Smooth muscle cell (in vitro differentiated cells): ENCODE measurements around the gene KSR1. TPM values are rescaled to one million over a fixed set of nuclear protein-coding genes. Genes with fewer than 3 reads are reported as not detected.
A peak's percentile ranks its signal among the peaks of the same experiment; 100 is the strongest.

Experiments used
- DNase-seq: peaks from one replicate; lab custom pipeline; 2025; ENCODE audit not compliant: unreplicated experiment; lab: John Stamatoyannopoulos, UW
- H2AFZ ChIP-seq: fragments of 200-600 bp; sonication (generic); 2 replicates; pipeline ENCODE4 v1.6.0; 2016; ENCODE audit warnings: antibody characterized with exemption, low read depth, mild to moderate bottlenecking
- H3F3A ChIP-seq: fragments of 200-600 bp; sonication (generic); 2 replicates; pipeline ENCODE4 v1.6.0; 2017; ENCODE audit warnings: antibody characterized with exemption, low read depth
- H3K27ac ChIP-seq: fragments of 200-600 bp; sonication (generic); 2 replicates; pipeline ENCODE4 v1.5.1; 2016; ENCODE audit warnings: low read depth, mild to moderate bottlenecking
- H3K27me3 ChIP-seq: fragments of 200-600 bp; sonication (generic); 2 replicates; pipeline ENCODE4 v1.6.1; 2016; ENCODE audit warnings: low read depth, mild to moderate bottlenecking
- H3K36me3 ChIP-seq: fragments of 200-600 bp; sonication (generic); 2 replicates; pipeline ENCODE4 v1.5.1; 2016; ENCODE audit warnings: low read depth
- H3K4me1 ChIP-seq: fragments of 200-600 bp; sonication (generic); 2 replicates; pipeline ENCODE4 v1.5.1; 2016; ENCODE audit warnings: low read depth
- H3K4me2 ChIP-seq: fragments of 200-600 bp; sonication (generic); 2 replicates; pipeline ENCODE4 v1.6.0; 2016; ENCODE audit warnings: mild to moderate bottlenecking
- H3K4me3 ChIP-seq: fragments of 200-600 bp; sonication (generic); 2 replicates; pipeline ENCODE4 v1.5.1; 2016; ENCODE audit warnings: mild to moderate bottlenecking
- H3K79me2 ChIP-seq: fragments of 200-600 bp; sonication (generic); 2 replicates; pipeline ENCODE4 v1.6.0; 2016; ENCODE audit warnings: low read depth, mild to moderate bottlenecking
- H3K9ac ChIP-seq: fragments of 200-600 bp; sonication (generic); 2 replicates; pipeline ENCODE4 v1.6.0; 2016; ENCODE audit warnings: low read depth
- H3K9me3 ChIP-seq: fragments of 200-600 bp; sonication (generic); replicated peaks from 2 replicates; pipeline ENCODE4 v1.5.1; 2016; ENCODE audit warnings: low read depth
- H4K20me1 ChIP-seq: fragments of 200-600 bp; sonication (generic); 2 replicates; pipeline ENCODE4 v1.6.0; 2016; ENCODE audit warnings: low read depth
- WGBS: methylation state at CpG from one replicate; pipeline ENCODE4 v1.1.7; 2016; ENCODE audit warnings: low lambda C conversion rate; 5-methylcytosine and 5-hydroxymethylcytosine counted together
- polyA plus RNA-seq: library from polyadenylated mRNA; unstranded; fragments of >200 nt; fragmentation: Nextera tagmentation; extraction: Ambion mirVana; gene quantifications from 2 replicates; pipeline ENCODE4 v1.2.1, GENCODE V29; 2016
- total RNA-seq: library from RNA; depleted of rRNA; stranded (reverse); fragments of >200 nt; gene quantifications from 2 replicates; pipeline ENCODE4 v1.2.3, GENCODE V29; 2014
- TF ChIP-seq, protein P1 (sequence below): fragments of 200-600 bp; sonication (generic); IDR thresholded peaks from 2 replicates; pipeline ENCODE4 v1.5.1; 2017; ENCODE audit warnings: borderline replicate concordance, mild to moderate bottlenecking, antibody characterized with exemption; ENCODE audit not compliant: insufficient read depth, poor library complexity, severe bottlenecking

Gene KSR1
- total and polyA plus RNA-seq, 2 experiments from 2014 or later, result 40.4 to 65.1 TPM

DNA sequence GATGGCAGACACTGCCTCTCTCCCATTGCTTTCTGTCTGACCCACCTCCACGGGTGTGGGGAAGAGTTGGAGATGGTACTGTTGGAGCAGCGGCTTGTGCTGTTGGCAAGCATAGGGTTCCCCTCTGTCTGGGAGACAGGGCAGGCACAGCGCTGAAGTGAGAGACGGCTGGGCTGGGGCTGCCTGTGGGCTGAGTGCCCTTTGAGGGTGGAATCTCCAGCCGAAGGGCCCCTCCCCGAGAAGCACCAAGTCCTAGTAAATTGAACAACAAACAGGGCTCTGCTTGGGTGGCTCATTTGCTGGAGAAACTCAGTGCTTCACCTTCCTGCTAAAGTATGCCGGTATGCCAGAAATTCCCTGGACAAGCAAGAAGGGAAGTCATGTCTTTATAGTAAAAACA is 79.7 kb downstream of the KSR1 start:
- H3K9ac ChIP-seq, result peak overlapping the region; percentile 23
- H4K20me1 ChIP-seq, result peaks cover 60% of the 10 kb centered on the region
- no peak overlapping the region for H2AFZ ChIP-seq
- H3K4me2 ChIP-seq, result peak overlapping the region; percentile 65
- peak overlapping the region; percentile 89 for H3K27ac ChIP-seq
- H3K79me2 ChIP-seq, result peaks cover 82% of the 10 kb centered on the region
- H3F3A ChIP-seq, result peaks cover 60% of the 10 kb centered on the region
- no peak overlapping the region for H3K4me3 ChIP-seq
- TF ChIP-seq, protein P1, sequence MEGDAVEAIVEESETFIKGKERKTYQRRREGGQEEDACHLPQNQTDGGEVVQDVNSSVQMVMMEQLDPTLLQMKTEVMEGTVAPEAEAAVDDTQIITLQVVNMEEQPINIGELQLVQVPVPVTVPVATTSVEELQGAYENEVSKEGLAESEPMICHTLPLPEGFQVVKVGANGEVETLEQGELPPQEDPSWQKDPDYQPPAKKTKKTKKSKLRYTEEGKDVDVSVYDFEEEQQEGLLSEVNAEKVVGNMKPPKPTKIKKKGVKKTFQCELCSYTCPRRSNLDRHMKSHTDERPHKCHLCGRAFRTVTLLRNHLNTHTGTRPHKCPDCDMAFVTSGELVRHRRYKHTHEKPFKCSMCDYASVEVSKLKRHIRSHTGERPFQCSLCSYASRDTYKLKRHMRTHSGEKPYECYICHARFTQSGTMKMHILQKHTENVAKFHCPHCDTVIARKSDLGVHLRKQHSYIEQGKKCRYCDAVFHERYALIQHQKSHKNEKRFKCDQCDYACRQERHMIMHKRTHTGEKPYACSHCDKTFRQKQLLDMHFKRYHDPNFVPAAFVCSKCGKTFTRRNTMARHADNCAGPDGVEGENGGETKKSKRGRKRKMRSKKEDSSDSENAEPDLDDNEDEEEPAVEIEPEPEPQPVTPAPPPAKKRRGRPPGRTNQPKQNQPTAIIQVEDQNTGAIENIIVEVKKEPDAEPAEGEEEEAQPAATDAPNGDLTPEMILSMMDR, result no peak
- H3K27me3 ChIP-seq, result no peaks in the 10 kb centered on the region
- 16% methylated on average over 7 of the region's 7 CpGs for WGBS
- no peaks in the 10 kb centered on the region for H3K36me3 ChIP-seq
- H3K9me3 ChIP-seq, result no peaks in the 10 kb centered on the region
- peaks cover 53% of the 10 kb centered on the region for H3K4me1 ChIP-seq
- no peak for DNase-seq

DNA sequence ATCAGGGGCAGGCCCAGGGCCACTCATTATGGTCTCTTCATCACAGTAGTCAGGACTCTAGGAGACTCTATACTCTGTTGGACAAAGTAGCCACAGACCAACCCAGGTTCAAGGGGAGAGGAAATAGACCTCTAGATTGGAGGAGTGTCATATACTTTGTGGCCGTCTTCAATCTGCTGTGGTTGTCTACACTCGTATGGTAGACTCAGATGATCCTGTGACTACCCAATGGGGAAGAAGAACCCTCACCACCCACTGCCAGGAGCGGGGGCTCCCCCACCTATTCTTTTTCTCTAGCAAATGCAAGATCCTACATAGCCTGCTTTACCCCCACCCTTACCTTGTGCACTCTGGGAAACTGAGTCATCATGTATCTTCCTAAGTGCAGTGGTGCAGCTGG is 80.5 kb downstream of the KSR1 start:
- peak overlapping the region; percentile 65 for H3K4me2 ChIP-seq
- TF ChIP-seq, protein P1, result no peak
- no peaks in the 10 kb centered on the region for H3K9me3 ChIP-seq
- H3K79me2 ChIP-seq, result peaks cover 83% of the 10 kb centered on the region
- no peaks in the 10 kb centered on the region for H3K27me3 ChIP-seq
- H4K20me1 ChIP-seq, result peaks cover 64% of the 10 kb centered on the region
- DNase-seq, result no peak
- peak overlapping the region; percentile 89 for H3K27ac ChIP-seq
- no peak overlapping the region for H3K9ac ChIP-seq
- H2AFZ ChIP-seq, result no peak overlapping the region
- whole genome bisulfite sequencing, result 82% methylated on average over 3 of the region's 3 CpGs
- no peak overlapping the region for H3K4me3 ChIP-seq
- peaks cover 65% of the 10 kb centered on the region for H3F3A ChIP-seq
- H3K4me1 ChIP-seq, result peaks cover 49% of the 10 kb centered on the region
- H3K36me3 ChIP-seq, result no peaks in the 10 kb centered on the region

DNA sequence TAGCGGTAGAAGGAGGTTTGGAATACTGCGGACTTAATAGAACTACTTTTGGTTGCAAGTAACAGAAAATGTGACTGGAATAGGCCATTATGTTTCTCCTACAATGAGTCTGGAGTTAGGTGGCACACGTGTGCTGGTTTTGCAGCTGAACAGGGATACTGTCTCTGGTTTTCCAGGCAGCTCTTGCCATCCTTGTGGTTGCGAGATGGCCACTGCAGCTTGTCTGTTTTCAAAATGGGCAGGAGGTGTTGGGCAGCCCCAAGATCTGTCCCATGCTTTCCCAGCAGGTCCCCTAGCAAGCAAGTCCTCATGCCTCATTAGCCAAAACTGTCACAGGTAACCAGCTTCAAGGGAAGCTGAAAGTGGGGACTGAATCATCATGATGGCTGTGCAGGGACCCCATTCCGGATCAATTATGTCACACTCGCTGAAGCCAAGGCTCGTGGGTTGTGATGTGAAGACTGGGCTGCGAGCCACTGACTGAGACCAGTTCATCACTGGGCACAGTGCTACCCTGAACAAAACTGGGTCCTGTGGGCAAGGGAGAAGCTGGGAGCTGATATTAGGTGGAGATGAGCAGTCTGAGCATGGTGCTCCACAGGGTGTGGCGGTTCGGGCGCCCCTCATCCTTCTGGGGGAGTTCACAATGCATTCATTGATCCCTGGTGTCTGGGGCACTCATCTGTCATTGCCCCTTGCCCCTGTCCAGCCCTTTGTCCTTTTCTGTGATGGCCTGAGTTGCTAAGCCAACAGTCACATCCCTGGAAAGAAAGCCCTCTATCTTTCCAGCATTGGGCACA is 82.1 kb downstream of the KSR1 start:
- no peaks in the 10 kb centered on the region for H3K27me3 ChIP-seq
- no peak overlapping the region for H3K9ac ChIP-seq
- H3K79me2 ChIP-seq, result peaks cover 84% of the 10 kb centered on the region
- peak overlapping the region; percentile 94 for H3K27ac ChIP-seq
- H3K4me1 ChIP-seq, result peaks cover 44% of the 10 kb centered on the region
- no peak overlapping the region for H3K4me3 ChIP-seq
- no peaks in the 10 kb centered on the region for H3K9me3 ChIP-seq
- H2AFZ ChIP-seq, result no peak overlapping the region
- TF ChIP-seq, protein P1, result no peak
- H3K4me2 ChIP-seq, result peak overlapping the region; percentile 25
- peaks cover 70% of the 10 kb centered on the region for H4K20me1 ChIP-seq
- H3K36me3 ChIP-seq, result no peaks in the 10 kb centered on the region
- WGBS, result 79% methylated on average over 11 of the region's 11 CpGs
- peaks cover 55% of the 10 kb centered on the region for H3F3A ChIP-seq
- no peak for DNase-seq
